ENCODE results near the gene TRMT11. TPM values are rescaled to one million over a fixed set of nuclear protein-coding genes. Genes with fewer than 3 reads are reported as not detected.
"Not testable (repeated sequence)": the region's sequence is repeated elsewhere in the genome, so short reads cannot be mapped to it uniquely, and the experiment has no call there.

Gene TRMT11
- total RNA-seq, 1 donor from 2014 or later: 19.7 TPM

GRCh38 chr6:126016591-126016990 is 30.3 kb downstream of the TRMT11 start:
- H3K4me3 ChIP-seq (ENCODE audit: low read depth, low read length): no peak overlapping the region
- TF ChIP-seq CTCF (conservative IDR thresholded peaks at IDR 0.05; ENCODE audit: low read depth, low read length): no peak
- DNase-seq (ENCODE audit: low read depth): no peak

GRCh38 chr6:126017668-126018067 is 31.3 kb downstream of the TRMT11 start:
- no peak overlapping the region for H3K4me3 ChIP-seq (ENCODE audit: low read depth, low read length)
- TF ChIP-seq CTCF (conservative IDR thresholded peaks at IDR 0.05; ENCODE audit: low read depth, low read length): no peak
- DNase-seq (ENCODE audit: low read depth): no peak

- H3K4me3 ChIP-seq (ENCODE audit: low read depth, low read length): no peak overlapping the region
- DNase-seq (ENCODE audit: low read depth): no peak
- no peak for TF ChIP-seq CTCF (conservative IDR thresholded peaks at IDR 0.05; ENCODE audit: low read depth, low read length)
These were observed 34.1 kb downstream of the TRMT11 start for GRCh38 chr6:126020305-126021050.

- H3K4me3 ChIP-seq (ENCODE audit: low read depth, low read length); DNase-seq (ENCODE audit: low read depth): not testable (repeated sequence)
These were observed 37.1 kb downstream of the TRMT11 start for GRCh38 chr6:126023474-126023873.

- TF ChIP-seq CTCF (conservative IDR thresholded peaks at IDR 0.05; ENCODE audit: low read depth, low read length): no peak
- H3K4me3 ChIP-seq (ENCODE audit: low read depth, low read length): no peak overlapping the region
- DNase-seq (ENCODE audit: low read depth): no peak
These were observed 39.7 kb downstream of the TRMT11 start for GRCh38 chr6:126026001-126026400.

GRCh38 chr6:126027601-126028000 is 41.3 kb downstream of the TRMT11 start:
- DNase-seq (ENCODE audit: low read depth): no peak
- no peak overlapping the region for H3K4me3 ChIP-seq (ENCODE audit: low read depth, low read length)
- no peak for TF ChIP-seq CTCF (conservative IDR thresholded peaks at IDR 0.05; ENCODE audit: low read depth, low read length)

GRCh38 chr6:126030045-126030444 is 43.7 kb downstream of the TRMT11 start:
- no peak for DNase-seq (ENCODE audit: low read depth)
- no peak for TF ChIP-seq CTCF (conservative IDR thresholded peaks at IDR 0.05; ENCODE audit: low read depth, low read length)
- H3K4me3 ChIP-seq (ENCODE audit: low read depth, low read length): no peak overlapping the region

Data from epithelial cell of proximal tubule (primary cell).